ENCODE results near the gene ZNF749.
A peak's percentile ranks its signal among the peaks of the same experiment; 100 is the strongest.

Gene ZNF749

DNA sequence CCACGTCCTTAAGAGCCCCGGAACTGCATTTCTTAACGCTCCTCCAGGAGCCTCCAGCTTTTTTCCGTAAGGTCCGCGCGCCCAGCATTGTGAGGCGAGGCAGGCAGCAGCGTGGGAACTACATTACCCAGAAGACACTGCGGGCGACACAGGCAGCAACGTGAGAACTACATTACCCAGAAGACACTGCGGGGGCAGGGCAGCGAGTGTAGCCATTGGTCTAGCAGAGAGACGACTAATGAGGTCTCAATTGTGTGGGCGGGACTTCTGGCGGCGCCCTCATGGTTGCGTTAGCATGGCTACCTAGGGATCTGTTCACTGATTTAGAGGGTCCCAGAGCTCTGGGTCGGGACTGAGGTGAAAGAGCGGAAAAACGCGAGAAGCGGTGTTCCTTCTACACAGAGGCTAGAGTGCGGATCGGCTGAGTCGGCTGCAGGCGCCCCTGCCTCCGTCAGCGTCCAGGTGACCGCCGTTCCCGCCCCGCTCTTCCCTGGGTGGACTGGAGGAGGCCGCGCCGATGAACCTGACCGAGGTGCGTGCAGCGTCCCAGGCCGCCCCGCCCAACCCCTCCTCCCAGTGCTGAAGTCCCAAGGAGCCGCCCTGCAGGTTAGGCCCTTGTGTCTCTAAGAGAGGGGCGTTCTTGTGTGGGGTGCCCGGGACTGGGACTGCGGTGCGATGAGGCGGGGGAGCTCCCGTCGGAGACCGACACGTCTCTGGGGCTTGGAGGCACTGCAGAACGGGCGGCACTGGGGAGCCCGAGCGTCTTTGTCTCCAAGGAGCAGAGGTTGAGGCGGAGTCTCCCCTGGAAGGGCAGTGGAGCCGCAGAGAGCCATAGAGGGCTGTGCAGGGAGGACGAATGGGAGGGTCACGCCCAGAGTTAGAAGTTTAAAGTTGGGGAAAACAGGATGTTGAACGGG lies at the start of gene ZNF749:
ZNF749 (plus strand) TSS at position 264 of the 917 bp plus-strand sequence; CDS start at position 518, 254 bp downstream.
- DNase-seq, result peak; percentile 91

DNA sequence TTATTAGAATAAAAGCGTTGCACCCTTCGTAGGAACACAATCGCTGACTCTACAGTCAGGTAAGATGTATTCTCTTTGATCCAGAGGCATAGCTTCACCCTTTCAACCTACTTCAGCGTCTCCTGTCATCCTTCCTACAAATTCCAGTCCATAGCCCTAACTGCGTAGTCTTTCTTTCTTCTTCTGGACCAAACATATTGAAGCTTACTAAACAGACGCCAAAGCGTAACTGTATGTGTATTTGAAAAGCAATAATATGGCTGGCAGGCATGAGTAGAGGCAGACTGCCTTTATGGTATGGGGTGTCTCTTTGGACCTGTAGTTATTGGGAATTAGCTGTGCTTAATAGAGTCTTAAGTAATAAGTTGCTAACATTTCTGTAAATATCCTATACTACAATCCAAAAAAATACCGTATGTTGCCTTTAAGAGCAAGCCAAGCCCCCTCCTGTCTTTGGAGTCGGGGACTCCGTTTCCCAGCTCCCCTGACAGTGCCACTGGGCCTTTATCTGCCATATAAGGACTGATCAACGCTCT lies 45.9 kb upstream of the ZNF749 start:
- no peak for DNase-seq

DNA sequence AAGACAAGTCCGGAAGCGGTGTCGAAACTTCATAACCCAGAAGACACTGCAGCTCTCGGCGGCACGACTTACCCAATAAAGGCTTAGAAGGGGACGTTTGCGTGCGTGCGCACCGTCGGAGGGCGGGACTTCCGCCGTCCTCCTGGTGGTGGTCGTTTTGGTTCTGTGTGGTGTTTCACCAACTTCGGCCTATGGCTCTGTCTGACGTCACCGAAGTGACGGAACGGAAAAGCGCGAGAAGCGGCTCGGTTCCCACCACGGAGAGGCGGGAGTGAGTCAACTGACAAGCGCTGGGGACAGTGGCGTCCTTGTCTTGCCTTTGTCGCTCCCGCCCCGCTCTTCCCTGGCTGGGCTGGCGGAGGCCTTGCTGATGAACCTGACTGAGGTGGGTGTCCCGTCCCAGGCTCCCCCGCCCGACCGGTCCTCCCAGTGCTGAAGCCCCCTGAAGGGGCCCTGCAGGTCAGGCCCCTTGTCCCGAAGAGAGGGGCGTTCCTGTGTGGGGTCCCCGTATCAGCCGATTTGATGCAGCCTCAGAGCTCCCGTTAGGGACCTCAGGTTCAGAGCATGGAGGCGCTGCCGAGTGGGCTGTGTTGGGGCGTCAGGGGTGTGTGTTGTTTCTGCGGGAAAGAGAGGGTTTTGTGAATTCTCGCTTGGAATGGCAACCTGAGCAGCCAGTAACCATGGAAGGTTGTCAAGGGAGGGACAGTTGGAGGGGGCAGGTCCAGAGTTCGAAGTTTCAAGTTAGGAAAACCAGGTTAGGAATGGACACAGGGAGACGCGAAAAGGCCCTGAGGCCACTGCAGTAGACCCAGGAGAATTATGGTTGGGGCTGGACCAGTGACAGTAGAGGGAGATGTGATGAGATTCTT lies 45.2 kb upstream of the ZNF749 start, which contains the start of gene ZNF548:
ZNF548 (plus strand) TSS at position 125 of the 869 bp plus-strand sequence; CDS start at position 371, 246 bp downstream.
- DNase-seq, result peak; percentile 91

DNA sequence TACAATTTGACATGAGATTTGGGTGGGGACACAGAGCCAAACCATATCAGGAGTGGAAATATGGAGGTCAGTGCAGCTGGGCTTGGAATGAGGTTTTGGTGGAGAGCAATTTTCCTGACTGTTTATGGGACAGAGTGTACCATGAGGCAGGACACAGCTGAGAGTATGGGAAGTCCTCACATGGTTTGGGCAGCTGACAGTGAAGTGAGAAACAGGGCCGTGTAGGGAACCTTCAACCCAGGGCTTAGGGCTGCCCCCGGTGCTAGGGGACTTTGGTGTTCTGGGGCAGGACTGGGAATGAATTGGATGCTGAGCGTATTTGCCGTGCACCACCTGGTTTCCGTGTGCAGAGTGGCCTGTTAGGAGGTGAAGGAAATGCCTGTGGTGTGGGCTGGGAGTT lies 39.4 kb upstream of the ZNF749 start:
- DNase-seq, result no peak

DNA sequence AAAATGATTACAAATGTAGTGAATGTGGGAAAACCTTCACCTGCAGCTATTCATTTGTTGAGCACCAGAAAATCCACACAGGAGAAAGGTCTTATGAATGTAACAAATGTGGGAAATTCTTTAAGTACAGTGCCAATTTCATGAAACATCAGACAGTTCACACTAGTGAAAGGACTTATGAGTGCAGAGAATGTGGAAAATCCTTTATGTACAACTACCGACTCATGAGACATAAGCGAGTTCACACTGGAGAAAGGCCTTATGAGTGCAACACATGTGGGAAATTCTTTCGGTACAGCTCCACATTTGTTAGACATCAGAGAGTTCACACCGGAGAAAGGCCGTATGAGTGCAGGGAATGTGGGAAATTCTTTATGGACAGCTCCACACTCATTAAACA lies 36.3 kb upstream of the ZNF749 start:
- no peak for DNase-seq

DNA sequence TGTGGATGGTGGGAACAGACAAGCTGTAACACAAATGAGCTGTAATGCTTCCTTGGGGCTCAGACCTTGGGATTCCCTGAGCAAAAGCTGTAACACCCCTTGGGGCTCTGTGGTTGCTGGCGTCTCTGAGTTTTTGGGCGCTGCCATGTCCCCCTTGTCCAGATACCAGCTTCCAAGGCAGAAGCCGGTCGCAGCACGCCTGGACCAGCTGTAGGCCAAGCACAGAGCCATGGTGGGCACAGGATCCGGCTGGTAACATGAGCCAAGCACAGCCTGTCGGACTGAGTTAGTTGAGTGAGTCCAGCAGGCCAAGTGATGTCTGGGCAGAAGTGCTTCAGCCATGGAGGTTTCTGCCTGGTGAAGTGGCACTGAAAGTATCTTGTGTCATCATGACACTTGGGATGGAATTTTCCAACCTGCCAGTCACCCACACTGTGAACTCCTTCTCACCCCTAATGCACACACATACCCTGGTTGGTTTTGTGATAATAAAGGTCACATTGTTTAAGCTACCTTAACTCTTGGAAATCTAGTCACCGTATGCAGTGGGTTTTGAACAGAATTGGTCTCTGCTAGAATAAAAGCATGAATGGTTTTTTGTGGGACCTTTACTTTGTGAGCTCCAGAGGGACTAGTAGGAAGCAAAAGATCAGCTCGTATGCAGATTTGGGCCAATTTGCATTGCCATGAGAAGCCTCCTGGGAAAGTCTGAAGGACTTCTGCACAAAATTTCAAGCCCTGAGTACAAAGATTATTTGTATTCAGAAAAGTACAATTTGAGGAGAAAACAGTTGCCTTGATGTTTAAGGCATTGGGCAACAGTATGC lies 31.2 kb upstream of the ZNF749 start:
- DNase-seq, result no peak

DNA sequence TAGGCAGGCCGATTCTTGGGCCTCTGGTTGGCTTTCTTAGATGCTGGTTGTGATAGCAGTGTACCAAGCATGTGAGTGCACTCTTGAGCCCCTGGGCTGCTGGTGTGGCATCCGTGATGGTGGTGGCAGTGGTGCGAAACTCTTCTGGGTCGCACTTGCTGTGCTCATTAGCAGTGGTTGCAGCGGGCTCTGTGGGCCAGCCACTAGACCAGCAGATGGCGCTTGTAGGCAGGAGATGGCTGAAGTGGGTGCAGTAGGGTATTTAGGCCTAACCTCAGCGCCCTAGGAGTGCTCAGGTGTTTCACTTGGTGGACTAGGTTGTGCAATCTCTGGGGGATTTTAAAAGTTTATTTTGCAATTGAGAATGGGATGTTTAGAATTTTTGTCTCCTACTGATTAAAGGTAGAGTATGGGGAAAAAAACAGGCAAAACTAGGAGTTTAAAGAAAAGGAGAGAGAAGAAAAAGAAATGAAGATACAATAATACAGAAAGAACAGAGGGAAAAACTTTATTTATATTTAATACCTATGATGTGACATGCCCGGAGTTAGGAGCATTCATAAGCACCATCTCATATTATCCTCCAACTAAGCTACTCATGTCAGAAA lies 28.5 kb upstream of the ZNF749 start:
- DNase-seq, result peak; percentile 64

DNA sequence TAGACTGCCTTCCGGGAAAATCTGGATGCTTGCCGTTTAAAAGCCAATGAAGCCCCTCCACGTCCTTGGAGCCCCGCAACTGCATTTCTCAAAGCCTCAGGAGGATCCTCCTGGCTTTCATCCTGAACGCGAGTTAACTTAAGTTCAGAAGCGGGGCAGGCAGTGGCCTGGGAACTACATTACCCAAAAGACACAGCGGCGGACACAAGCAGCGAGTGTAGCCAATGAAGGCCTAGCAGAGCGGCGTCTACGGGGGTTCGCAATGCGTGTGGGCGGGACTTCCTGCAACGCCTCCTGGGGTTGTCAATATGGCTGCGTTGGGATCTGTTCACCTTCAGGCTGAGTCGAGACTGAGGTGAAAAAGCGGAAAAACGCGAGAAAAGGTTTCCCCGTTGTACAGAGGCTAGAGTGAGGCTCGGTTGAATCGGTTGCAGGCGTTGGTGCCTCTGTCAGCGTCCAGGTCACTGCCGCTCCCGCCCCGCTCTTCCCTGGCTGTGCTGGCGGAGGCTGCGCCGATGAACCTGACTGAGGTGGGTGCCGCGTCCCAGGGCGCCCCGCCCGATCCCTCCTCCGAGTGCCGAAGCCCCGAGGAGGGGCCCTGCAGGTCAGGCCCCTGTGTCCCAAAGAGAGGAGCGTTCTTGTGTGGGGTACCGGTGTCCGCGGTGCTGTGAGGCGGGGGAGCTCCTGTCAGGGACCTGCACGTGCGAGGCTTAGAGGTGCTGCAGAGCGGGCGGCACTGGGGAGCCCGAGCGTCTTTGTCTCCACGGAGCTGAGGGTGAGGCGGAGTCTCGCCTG lies 24.1 kb upstream of the ZNF749 start, which contains the start of gene ZNF17:
ZNF17 (plus strand) TSS at position 285 of the 795 bp plus-strand sequence. CDS start 2,455 bp downstream, outside the sequence.
- DNase-seq, result peak; percentile 86

DNA sequence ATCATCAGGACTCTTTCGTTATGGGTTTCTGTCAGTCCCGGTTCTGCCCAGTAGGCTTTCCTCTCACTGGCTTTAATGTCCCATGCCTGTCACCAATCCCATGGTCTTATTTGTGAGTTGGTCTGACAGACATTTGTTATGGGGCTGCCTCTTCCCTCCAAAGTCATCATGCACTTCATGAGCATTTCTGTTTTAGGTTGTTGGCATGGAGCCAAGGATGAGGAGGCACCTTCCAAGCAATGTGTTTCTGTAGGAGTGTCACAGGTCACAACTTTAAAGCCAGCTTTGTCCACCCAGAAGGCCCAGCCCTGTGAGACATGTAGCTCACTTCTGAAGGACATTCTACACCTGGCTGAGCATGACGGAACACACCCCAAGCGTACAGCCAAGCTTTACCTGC lies 15.7 kb upstream of the ZNF749 start:
- DNase-seq, result no peak

DNA sequence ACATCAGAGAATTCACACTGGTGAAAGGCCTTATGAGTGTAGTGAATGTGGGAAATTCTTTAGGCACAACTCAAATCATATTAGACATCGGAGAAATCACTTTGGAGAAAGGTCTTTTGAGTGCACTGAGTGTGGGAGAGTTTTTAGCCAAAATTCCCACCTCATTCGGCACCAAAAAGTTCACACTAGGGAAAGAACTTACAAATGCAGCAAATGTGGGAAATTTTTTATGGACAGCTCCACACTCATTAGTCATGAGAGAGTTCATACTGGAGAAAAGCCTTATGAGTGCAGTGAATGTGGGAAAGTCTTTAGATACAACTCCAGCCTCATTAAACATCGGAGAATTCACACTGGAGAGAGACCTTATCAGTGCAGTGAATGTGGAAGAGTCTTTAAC lies 14.1 kb upstream of the ZNF749 start:
- no peak for DNase-seq

DNA sequence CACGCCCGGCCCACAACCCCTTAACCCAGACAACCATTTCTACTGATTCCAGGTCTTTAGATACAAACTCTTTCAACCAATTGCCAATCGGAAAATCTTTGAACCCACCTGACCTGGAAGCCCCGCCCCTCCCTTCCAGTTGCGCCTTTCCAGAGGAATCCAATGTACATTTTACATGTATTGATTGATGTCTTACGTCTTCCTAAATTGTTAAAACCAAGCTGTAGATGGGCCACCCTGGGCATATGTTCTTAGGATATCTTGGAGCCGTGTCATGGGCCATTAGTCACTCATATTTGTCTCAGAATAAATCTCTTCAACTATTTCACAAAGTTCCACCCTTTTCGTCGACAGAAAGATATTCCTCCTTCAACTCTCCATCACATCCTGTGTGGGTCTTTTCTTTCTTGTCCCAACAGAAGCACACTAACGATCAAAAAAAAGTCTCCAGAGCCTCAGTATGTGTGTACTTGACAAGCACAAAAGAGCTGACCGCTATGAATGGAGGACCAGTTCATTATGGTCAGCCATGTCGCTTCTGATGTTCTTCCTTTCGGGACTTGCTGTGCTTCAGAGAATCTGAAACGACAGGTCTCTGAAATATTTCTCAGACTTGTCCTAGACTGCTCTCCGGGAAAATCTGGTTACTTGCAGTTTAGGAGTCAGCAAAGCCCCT lies 601 bp upstream of the ZNF749 start:
- DNase-seq, result no peak

DNA sequence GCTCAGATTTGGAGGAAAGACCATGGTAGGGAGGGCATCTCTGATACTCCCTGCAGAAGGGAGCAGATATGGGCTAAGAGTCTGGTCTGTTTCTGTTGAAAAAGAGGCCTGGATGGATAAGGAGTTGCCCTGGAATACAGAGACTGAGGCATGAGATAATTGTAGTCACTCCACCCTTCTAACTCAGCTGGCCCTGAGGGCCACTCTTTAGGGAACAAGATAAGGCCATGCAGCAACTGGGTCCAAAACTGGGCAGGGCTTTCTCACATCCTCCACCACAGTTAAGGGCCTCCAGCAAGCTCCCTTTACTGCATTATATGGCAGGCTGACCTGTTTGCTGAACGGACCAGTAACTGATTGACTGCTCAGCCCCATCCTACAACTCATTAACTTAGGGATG lies 1.3 kb downstream of the ZNF749 start:
- DNase-seq, result no peak

DNA sequence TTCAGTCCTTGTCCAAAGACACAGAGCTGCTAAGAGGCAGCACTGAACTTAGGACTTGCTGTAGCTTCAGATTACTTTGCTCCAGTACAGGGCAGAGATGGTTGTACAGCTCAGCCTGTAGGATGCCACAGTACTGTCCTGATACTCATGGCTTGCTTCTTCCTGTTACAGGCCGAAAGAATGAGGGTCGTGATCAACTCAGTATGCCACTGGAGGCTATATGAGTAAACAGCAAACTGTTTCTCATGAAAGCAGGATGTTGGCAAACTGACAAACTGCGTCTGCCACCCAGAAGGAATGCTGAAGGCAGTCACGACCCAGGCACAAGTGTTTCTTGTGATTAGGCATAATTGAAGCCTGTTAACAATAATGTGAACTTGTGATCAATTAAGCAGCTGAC lies 2.8 kb downstream of the ZNF749 start:
- no peak for DNase-seq

DNA sequence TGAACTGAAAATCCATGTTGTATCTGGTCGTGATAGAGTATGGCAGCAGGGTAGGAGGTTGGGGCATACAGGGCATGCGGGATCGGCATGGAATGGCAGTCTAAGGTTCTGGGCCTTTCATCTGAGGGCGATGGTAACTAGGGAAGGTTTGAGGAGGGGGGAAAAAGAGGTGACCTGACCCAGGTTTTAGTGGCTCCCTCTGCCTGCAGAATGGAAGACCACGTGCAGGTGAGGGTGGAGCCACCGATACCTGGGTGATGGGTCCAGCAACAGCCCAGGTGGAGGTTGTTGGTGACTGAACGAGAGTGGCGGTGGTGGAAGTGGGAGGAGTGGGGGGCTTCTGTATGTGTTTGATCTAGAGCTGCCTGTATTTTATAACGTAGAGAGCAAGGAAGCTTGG lies 3.8 kb downstream of the ZNF749 start:
- no peak for DNase-seq

DNA sequence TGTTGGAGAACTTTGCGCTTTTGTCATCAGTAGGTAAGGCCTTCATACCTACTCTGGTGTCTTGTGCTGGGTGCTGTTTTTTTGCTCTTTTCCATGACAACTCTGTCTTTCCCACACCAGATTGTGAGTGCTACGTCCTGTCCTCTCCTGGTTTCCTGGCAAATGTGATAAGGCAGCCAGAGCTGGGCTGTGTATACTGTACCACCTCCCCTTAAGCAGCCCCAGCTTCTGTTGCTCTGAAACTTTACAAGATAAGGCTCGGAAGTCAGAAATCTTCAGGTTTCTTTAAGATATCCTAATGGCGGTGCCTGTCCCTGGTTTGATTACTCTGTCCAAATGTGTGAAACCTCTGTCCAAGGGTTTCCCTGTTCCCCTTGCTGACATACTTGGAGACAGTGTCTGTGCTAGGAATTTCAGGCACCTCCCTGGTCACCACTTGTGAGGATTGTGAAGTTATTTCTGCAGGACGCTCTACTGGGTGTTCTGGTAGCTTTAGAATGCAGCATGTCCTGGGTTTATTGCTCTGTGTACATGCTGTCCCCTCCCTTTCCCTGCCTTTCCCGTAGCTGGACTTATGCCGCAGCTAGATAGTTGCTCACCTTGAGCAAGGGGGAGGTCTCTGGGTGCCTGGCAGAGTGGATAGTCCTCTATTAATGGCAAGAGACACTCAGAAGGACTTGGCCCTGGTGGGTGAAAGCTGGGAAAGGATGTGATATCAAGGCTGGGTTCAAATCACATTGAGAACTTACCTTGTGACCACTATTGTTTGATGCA lies 7.0 kb downstream of the ZNF749 start:
- no peak for DNase-seq

DNA sequence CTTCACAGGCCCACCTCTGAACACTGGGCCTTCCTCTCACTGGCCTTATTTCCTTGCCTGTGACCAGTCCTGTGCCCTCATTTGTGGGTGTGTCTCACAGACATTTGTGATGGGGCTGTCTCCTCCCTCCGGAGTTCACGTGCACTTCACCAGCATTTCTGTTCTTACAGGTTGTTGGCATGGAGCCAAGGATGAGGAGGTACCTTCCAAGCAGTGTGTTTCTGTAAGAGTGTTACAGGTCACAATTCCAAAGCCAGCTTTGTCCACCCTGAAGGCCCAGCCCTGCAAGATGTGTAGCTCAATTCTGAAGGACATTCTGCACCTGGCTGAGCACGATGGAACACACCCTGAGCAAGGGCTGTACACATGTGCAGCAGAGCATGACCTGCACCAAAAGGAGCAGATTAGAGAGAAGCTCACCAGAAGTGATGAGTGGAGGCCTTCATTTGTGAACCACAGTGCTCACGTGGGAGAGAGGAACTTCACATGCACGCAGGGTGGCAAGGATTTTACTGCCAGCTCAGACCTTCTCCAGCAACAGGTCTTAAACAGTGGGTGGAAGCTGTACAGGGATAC lies 8.1 kb downstream of the ZNF749 start:
- DNase-seq, result no peak

DNA sequence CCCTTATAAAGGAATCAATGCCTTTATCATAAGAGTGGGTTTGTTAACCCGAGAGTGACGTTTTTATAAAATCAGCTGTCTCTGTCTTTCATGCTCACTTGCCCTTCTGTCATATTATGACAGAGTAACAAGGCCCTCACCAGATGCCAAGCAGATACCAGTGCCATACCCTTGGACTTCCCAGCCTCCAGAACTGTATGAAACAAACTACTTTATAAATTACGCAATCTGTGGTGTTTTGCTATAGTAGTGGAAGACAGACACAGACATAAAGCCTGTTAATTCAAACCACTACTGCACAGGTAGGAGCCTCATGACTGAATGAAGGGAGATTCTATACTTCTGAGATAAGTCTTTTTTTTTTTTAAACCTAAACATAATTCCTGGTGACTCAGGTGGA lies 17.2 kb downstream of the ZNF749 start:
- no peak for DNase-seq

DNA sequence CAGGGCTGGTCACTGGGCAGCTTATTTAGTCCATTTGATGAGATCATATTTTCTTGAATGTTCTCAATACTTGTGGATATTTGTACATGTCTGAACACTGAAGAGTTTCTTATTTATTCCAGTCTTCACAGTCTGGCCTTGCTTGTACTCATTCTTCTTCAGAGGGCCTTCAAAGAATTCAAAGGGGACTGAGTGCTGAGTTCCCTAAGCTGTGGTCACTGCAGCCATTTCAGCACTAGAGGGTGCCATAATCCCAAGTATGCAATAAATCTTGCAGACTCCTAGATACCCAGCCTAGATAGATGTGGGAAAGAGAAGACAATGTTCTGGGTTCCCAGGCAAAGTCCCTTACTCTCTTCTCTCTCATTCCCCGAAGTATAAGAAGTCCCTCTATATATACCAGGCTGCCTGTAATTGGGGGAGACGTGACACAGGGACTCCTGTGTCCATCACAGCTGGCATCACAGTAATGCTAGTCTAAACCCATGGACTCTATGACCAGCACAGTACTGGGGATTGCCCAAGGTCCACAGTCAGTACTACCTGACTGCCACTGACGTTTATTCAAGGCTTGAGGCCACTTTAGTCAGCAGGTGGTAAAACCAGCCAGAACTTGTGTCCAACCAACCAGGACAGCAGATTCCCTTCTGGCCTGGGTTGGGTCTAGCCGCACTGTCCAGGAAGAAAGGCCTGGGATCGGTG lies 30.7 kb downstream of the ZNF749 start:
- no peak for DNase-seq

DNA sequence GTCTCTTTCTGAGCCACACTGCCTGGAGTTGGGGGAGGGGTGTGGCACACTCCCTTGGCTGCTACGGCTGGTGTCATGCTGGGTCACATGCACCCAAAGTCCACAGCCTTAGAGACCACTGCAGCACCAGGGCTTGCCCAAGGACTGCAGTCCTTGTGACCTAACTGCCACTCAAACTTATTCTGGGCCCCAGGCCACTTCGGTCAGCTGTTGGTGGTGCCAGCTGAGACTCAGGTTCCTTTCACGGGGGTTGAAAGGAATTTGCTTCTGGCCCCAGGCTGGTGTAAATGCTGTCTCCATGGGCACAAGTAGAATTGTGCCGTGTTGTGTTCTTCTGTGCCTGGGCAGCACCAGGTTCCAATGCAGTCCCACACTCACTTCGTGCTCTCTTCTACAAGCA lies 31.4 kb downstream of the ZNF749 start:
- DNase-seq, result no peak

Measured in activated CD4-positive, CD25-positive, alpha-beta regulatory T cell treated with anti-CD3 and anti-CD28 coated beads, Interleukin-2, amount 50 U/mL, for 72 hours (primary cell).